Cerebellar nuclear complex (tissue), 1 donor: Measurements from ENCODE around the gene NEDD4L.
"Not testable (repeated sequence)": the region's sequence is repeated elsewhere in the genome, so short reads cannot be mapped to it uniquely, and the experiment has no call there.

Experiments
- DNase-seq, 2 experiments: peaks; one replicate each; lab custom pipeline; 2025; lab: John Stamatoyannopoulos, UW

The NEDD4L gene

DNA sequence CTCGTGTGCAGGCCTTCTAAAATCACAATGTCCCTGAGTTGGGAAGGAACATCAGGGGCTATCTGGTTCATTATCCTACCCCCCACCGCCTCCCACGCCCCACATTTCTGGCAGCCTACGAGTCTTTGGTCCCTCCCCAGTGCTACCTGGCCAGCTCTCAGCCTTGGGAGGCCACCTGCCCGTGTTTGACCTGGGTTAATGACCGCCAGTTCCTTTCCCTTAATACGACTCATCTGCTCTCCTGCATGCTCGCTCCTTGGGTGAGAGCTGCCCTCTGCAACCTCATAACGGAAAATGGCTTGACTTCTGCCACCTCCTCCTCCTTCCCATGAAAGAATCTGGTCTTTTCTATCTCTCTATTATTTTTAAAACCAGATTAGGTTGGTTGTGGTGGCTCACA, 112.5 kb downstream of the NEDD4L start:
- DNase-seq = no peak

DNA sequence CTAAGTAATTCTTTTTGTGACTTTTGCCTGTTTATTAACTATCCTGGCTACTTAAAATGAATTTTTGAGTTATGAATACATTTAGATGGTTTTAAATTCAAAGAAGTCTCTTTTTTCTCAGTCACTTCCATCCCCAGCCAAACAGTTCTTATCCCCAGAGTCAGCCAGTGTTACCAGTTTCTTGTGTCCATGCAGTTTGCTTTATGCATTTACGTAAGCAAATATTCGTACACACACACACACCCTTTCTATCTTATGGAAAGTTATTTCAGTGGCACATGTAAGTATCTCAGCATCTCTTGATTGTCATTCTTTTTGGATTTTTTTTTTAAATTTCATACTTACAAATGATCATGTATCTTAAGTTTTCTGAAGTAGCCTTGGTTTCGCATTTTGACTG, 113.2 kb downstream of the NEDD4L start:
- DNase-seq = no peak

DNA sequence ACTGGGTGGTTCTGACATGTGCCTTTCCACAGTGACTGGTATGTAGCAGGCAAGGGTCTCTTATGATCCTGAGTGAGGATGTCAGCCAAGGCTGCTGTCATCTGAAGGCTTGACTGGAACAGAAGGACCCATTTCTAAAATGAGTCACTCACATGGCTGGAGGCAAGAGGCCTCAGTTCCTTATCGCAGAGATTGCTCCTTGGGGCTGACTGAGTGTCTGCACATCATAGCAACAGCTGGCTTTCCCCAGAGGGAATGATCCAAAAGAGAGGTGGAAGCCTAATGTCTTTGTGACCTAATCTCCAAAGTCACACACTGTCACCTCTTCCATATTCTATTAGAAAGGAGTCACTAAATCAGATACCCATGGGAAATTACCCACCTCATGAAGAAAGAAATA, 114.0 kb downstream of the NEDD4L start:
- no peak for DNase-seq

DNA sequence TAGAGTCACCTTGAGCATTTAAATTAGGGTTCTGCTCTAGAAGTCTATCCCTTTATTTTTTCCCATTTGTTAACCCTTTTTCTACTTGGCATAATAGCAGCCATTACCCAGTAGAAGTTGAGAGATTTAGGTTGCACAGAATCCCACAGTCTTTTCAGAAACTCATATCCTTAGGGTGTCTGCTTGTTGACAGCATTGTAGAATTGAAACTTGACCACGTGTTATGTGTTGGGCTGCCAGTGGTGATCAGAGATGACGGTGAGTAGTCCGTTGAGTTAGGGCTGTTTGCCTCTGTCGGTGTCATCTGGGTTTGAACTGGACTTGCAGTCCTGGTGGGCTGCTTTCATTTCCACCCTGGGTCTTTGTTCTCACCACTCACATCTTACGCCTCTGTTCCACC, 114.4 kb downstream of the NEDD4L start:
- DNase-seq = no peak

DNA sequence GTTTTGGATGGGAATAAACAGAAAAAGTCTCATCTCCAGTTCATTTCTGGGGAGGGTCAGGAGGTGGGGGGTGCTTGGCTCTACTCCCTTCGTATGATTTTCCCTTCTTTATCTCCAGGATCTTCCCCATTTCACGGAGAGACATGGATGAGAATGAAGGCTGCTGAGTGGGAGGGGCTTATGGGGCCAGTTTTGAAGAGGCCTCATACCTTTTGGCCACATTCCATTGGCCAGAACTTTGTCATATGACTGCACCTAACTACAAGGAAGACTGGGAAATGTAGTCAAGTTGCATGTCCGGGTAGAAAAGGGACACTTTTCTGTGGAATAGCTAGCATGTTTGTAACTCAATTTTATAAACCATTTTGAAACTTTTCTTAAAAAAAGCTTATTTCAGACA, 117.6 kb downstream of the NEDD4L start:
- DNase-seq = no peak

DNA sequence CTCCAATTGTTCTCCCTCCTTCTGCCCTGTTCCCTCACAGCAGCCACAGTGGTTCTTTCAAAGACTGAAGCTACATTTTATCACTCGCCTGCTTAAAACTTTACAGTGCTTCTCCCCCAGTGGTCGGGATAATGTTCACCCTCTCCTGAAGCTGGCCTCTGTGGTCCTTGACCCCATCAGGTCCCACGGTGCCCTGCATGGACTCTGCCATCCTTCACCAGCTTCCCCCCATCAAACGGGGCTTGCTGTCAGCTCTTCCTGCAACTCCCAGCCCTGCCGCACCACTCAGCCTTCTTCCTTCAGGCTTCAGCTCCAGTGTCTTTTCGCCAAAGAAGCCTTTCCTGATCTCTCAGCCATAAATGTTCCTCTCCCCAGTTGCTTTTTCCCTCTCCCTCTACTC, 118.1 kb downstream of the NEDD4L start:
- no peak for DNase-seq

DNA sequence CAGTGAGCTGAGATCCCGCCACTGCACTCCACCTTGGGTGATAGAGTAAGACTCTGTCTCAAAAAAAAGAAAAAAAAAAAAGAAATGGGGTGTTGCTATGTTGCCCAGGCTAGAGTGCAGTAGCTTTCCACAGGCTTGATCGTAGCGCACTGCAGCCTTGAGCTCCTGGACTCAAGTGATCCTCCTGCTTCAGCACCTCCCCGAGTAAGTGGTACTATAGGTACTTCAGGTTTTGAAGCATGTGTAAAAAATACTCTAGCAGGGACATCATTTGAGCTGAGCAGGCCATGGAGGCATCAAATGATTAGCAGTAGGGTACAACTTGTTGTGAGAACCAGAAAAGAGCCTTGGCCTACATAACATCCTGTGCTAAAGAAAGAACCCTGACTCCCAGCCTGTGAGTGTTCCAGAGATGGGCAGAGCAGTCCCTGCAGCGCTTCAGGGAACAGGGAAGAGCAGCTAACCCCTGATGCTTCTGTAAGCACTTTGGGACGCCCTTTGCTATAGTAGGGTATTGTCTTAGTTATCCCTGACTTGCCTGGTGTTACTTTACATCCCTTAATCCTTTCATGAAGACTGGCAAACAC, 119.1 kb downstream of the NEDD4L start:
- no peak for DNase-seq

DNA sequence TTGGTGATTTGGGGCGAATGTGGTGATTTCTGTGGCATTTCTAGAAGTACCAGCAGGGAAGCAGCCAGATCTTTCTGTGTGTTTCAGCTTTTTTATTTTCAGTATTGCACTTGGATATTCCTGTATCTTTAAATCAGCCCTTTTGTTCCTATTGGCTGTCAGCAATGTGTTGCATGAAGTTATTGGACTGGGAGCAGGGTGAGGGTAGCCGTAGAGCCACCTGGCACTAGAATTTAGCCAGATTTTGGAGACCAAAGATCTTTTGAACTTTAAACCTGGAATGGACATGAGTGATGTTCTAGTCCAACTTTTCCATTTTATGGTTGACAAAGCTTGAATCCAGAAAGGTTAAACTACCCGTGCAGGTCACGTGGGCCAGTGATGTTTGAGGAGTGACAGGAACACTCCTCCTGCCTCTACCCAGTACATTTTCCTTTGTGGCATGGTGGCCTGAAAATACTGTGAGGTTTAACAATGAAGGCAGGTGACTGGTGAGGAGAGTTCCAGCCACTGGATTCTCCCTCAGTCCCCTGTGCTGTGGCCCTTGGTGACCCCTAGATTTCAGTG, 122.3 kb downstream of the NEDD4L start:
- no peak for DNase-seq

DNA sequence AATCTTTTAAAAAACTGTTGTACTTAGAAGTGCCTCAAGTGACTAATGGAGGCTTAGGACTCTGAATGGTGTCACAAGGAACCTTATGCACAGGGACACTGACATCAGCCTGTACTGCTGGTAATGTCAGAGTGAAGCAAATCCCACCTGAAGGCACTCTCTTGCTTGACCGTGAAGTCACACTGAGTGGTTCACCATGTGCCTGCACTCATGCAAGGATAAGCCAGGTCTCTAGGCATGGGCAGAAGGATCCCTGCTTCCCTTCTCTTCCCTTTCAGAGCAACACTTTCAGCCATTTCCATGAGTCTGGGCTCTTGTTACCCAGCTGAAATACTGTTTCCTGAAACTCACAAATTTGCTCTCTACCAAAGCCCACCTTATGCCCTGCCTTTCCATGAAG, 123.0 kb downstream of the NEDD4L start:
- DNase-seq = no peak

DNA sequence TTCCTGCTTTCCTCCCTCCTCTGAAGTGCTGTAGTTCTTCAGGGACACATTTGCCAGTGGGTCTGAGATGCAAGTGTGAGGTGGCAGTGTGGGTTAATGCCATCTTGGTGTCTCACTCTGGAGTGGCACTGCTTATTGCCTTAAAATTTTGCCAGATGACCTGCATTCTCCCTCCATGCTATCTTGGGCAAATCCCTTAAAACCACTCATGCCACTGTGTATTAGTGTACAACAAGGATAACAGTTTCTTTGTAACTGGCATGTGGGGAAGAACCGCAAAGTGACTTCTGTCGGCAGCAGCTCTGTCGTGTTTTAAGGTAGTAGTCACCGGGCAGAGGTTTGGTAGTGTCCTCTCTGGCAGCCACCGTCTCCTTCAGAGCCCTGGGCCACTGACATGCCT, 124.2 kb downstream of the NEDD4L start:
- no peak for DNase-seq

DNA sequence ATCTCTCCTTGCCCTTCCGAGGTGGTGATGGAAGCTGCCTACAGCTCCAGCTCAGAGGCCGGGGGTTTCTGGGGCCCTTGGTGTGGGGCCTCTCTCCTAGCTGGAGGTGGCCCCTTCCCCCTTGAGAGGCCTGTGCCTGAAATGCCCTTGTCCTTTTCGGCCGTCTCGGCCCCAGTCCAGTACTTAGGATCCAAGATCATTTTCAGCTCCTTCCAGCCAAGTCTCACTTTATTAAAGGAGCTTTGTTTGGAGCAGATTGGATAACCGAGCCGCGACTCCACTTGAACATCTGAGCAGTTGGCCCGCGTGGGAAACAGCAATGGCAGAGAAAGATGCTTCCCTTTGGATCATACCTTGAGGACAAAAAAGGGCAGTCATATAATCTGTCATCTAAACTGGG, 125.0 kb downstream of the NEDD4L start:
- no peak for DNase-seq

DNA sequence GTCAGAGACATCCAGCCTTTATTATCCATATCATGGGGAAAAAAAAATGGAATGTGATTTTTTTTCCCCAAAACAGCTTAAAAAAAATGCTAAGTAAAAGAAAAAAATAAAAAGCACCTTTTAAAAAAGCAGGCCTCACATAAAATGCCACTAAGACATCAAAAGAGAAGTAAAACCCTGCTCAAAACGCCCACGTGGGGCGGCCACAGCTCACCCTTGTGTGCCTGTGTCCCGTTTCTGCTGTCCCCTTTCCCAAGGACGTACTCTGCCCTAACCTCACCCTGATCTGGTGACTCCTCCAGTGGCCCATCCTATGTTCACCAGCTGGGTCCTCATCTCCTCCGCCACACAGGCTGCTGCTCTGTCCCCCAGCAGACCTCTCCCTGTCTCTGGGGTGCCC, 125.4 kb downstream of the NEDD4L start:
- DNase-seq = no peak

DNA sequence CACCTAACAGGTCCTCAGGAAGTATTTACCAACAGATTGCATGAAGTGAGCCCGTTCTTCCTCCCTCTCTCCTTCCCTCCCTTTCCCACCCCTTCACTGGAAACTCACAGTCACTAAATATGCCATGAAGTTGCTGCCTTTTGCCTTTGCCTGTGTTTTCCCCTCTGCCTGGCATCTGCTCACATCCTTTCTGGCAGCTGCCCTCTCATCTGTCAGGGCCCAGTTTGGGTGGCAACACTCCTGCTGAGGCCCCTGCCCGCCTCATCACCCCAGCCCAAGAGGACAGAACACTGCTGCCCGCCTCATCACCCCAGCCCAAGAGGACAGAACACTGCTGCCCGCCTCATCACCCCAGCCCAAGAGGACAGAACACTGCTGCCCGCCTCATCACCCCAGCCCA, 126.0 kb downstream of the NEDD4L start:
- DNase-seq = not testable (repeated sequence)

DNA sequence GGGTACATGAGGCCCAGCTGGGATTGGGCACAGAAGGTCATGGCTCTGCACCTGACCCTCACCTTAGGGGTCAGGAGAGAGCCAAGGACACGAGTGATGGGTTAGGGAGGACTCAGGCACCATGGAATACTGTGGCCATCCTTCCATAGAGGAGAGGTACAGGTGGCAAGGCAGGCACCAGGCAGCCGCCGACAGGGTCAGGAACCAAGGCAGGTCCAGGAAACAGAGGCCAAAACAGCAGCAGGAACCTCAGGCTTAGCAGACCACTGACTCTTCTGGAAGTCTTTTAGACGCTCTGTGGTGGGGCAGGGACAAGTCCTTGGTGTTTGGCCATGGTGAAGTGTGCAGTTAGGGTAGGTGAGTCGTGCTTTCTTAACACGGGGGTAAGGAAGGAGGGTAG, 128.0 kb downstream of the NEDD4L start:
- DNase-seq = no peak

DNA sequence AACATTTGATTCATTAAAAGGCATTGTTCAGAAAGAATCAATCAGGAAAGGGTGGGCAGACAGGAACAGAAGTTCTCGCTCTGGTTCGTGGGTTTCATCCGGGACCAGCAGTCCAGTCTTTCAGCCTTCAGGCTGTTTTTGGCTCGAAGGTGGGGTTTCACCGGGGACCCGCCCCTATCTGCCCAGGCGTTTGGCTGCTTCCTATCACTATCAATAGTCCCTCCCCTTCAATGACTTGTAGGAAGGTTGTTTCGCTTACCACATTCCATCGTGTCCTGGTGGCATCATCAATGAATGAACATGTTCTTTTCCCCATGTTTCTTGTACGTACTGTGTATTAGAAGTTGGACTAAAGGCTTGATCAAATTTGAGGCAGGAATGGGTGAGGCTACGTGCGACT, 130.3 kb downstream of the NEDD4L start:
- no peak for DNase-seq

DNA sequence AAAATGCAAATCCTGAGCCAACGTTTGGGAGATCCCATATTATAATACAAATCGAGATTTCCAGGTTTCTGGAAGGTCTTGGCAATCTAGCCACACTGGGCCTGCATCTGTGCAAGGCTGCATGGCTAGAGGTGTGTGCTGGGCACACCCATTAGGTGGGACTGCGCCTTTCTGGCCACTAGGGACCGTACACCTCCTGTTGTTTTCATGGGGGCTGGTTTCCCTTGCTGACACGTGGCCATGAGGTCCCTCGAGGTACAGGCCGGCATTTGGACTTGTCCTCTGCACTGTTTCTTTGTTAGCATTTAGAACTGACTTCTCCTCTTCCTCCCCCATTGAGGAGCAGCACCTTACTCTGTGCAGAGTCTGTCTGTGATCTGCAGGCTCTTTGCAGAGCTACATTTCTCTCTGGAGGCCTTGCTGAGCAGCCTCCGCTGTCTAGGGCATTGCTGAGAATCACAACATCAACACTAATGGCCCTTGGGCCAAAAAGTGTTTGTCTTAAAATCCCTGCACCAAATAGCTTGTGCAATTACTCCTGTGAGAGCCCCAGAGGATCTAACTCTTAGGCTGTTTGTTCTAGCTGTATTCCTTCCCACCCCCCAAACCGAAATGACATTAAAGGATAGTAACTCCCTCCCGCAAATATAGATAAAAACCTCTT, 131.2 kb downstream of the NEDD4L start:
- no peak for DNase-seq

DNA sequence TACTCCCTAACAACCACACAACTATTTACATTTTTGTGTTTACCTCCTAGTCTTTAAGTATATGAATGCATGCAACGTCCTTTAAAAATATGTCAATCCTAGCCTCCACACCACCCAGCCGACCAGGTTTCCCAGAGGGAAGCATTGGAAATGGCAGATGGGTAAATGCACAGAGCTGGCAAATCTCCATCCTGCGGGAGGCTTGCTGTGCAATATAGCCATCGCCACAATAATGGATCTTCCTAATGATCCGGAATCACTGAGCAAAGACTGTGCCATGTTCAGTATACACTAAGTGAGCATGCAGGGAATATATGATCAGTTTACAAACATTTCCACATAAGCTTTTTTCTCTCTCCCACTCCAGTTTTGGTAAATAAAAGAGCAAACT, 131.8 kb downstream of the NEDD4L start:
- DNase-seq = no peak

DNA sequence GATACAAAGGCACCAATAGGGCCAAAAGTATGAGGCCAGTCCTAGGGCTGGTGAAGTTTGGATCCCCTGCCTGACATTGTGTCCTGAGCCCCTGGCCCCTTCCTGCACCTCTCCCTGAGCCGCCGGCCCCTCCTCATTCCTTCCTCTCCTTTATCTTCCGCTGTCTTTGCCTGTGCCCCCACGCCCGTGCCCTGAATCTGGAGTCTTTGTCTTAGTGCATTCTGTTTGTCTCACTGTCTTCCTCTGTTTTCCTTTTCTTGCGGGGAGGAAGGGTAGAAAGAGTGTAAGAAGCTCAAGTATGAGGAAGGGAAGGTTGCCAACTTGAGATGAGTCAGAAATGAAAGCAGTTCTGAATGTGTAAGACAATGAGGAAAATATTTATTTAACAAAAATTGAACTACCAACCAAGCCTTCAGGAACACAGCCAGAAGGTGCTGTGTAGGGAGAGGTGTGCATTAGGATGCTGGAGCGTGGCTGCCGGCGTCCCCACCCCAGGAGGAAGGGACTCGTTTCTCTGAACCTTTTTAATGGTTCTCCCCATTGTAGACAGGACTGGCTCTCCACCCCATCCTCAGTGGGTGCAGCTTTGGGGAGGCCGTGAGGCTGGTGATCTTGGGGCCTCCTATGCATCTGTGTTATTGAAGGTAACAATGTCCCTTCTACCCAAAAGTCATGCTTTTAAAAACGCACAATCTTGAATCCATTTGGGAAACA, 133.1 kb downstream of the NEDD4L start:
- DNase-seq = no peak

DNA sequence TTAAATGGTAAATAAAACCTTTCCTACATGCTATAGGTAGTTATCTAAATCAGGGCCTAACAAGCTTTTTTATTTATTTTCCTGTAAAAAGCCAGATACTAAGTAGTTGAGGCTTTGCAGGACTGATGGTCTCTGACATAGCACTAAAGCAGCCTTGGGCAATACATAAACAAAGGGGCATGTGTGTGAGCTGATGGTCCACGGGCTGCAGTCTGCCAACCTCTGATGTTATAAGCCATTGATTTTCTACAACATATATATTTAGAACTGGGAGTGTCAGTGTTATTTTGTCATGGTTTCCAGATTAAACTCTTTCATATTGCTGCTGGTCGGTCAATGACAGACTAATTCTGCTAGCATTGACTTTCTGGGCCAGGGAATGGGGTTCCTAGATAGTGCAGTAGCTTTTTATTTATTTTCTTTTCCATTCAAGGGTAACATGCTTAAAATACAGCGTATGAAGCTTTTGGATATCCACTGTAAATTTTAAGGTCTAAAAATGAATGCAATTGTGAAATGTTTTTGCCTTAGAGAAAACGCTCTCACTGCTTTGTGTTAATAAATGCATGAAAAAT, 134.0 kb downstream of the NEDD4L start:
- no peak for DNase-seq

DNA sequence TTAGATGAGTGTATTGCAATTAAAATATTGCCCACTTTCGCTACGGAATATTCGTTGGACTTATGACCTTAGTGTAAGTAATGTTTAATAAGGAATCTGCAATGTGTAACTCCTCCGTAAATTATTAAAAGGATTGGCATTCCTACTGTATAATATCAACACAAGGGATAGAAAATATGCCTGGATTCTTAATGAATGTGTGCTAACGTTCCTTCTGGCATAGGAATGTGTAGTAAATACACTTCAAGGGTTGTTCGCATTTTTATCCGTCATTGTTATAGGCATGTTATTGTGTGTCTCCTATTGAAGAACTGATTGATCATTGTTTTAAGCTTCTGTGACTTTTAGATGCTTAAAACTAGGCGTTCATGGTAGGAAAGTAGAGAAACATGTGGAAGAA, 134.5 kb downstream of the NEDD4L start:
- no peak for DNase-seq

DNA sequence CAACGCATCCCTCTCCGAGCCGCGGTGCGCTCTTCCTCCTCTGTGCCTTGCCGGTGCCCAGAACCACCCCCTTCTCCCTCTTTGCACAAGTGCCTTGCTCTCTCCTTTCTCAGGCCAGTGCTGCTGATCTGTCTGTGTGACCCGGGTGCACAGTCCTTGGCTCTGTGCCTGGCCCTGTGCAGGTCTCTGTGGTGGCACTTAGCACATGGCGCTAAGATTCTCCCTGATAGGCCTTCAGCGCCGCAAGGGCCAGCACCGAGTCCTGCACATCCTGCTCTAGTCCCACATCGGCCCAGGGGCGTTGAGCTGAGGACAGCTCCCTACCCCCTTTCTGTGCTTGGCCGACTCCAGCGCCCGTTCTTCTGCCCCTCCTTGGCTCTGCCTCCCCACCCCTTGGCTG, 136.1 kb downstream of the NEDD4L start:
- no peak for DNase-seq

DNA sequence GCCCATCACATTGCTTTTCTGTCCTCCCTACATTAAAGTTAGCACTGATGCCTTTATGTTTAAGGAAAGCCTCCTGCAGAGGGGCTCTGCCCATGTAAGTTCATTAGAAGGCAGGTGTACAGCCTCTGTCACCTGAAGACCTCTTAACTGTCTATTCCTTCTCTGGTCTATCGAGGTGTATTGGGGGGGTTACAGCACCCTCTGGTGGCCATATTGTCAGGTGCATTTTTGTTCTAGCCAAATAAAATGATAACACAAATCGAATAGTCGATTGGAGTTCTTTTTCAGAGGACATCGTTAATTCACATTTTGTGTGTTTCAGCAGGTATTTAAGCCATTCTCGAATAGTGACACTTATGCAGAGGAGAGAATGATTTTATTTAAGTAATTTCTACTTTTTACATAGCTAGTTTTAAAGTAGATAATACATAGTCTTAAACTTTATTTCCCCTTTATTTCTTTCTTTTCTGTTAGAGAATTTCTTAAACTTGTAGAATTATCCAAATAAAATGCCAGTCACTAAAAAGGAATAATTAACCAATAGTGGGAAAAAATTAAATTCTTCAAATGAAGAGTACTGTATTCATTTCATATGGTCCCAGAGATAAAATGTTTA, 136.8 kb downstream of the NEDD4L start:
- peak in 1 of 2 experiments; percentile 22 for DNase-seq

DNA sequence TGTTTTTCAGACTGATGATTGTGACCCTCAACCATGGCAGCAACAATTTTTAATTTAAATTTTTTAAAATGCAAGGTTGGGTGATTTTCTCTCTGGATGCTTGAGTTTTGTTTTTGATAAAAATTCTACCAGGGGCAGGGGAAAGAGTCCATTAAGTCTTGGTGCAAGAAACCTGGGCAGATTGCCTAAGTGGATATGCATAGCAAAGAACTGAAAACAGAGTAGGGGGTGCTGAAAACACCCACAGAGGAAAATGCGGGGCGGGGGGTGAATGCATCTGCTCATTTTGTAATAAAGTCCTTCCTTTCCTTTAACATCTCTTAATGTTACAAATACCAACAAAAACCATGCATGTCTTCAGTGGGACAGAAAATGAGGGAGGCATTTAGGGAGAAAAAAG, 138.0 kb downstream of the NEDD4L start:
- DNase-seq = no peak
